Fibroblast of gingiva (primary cell): ENCODE results near the gene PCDH15.

Source experiments
- DNase-seq: peaks from one replicate; pipeline ENCODE4 v3.0.0-alpha.2; 2011; ENCODE audit warnings: low read depth

PCDH15 gene

DNA sequence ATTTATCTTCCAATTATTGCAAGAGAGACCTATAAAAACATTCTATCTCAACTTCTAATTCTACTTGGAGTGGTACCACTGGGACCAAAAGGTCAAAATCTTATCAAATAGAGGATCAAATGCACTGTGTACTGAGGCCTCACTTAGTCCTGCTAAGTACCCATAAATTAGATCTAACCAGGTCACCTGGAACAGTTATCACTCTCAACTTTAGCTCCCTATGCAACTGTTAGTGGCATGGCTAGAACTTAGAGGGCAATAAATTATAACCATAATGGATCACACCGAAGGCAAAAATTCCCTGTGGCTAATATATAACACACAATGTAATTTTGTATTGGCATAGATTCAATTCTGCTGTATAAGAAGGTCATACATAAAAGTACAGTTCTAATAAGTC, 428.9 kb downstream of the PCDH15 start:
- DNase-seq = no peak

DNA sequence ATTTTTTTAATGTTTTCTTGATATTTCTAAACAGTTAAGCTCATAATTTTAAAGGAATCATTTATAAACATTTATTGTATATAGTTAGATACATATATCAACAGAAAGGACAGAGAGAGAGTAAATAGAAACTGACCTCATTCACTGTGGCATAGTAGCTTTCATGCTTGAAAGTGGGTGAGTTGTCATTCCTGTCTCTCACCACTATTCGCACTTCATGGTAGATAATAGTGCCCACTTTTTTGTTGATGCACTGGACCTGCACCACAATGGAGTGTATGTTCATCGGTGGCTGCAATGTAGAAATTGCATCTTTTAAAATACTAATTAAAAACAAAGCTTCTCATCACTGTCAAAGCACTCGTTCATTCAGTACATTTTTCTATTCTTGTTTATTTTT, 432.0 kb downstream of the PCDH15 start:
- DNase-seq = no peak

DNA sequence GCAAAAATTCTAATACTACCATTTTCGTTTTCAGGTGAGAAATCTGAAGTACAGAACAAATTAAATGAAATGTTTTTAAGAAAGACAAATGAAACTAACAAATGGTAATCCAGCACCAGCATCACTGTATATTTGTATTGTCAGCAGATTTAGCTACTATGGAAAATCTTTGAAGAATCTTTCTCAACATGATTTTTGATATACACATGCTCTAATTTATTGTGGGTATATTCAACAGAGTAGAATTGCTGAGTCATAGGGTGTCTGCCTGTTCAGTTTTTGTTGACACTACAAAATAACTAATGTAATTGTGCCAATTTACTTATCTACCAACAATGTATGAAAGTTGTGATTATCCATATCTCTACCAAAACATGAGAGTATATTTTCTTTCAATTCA, 437.6 kb downstream of the PCDH15 start:
- no peak for DNase-seq

DNA sequence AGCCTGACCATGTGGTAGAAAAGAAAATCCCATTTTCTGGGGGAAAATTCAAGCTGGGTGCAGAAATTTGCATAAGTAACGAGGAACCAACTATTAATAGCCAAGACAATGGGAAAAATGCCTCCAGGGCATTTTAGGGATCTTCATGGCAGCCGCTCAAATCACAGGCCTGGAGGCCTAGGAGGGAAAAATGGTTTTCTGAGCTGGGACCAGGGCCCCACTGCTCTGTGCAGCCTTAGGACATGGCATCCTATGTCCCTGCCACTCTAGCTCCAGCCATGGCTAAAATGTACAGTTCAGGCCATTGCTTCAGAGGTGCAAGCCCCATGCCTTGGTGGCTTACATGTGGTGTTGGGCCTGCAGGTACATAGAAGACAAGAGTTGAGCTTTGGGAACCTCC, 459.0 kb downstream of the PCDH15 start:
- DNase-seq = no peak

DNA sequence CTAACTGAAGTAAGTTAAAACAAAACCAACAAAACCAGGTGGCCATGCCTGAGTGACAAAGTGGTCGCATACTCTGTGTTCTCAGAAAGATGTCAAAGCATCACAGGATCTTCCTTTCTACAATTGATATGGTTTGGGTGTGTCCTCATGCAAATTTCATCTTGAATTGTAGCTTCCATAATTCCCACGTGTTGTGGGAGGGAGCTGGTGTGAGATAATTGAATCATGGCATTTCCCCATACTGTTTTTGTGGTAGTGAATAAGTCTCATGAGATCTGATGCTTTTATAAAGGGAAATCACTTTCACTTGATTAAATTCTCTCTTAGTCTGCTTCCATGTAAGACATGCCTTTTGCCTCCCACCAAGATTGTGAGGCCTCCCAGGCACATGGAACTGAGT, 465.7 kb downstream of the PCDH15 start:
- no peak for DNase-seq

DNA sequence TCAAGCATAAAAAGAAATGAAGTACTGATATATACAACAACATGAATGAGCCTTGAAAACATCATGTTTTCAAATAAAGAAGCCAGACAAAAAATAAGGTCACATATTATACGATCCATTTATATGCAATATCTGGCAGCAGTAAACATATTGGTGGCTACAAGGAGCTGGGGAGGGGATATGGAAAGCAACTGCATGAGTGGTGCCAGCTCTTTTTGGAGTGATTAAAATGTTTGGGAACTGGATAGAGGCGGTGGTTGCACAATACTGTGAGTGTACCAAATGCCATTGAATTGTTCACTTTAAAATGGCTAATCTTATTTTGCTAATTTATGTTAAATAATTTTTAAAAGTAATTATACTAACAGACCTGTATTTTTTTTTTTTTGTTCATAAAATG, 481.7 kb downstream of the PCDH15 start:
- no peak for DNase-seq

DNA sequence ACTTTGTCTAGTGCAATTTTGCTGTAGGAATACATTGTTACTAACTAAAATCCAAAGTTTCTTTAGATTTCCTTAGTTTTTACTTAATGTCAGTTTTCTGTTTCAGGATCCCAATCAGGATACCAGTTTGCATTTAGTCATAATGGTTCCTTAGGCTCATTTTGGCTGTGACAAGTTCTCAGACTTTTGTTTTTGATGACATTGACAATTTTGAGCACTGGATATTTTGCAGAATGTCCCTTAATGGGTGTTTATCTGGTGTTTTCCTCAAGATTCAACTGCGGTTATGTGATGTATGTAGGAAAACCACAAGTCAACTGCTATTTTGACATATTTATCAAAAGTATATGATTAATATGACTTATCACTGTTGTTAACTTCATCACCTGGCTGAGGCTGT, 482.6 kb downstream of the PCDH15 start:
- DNase-seq = no peak

DNA sequence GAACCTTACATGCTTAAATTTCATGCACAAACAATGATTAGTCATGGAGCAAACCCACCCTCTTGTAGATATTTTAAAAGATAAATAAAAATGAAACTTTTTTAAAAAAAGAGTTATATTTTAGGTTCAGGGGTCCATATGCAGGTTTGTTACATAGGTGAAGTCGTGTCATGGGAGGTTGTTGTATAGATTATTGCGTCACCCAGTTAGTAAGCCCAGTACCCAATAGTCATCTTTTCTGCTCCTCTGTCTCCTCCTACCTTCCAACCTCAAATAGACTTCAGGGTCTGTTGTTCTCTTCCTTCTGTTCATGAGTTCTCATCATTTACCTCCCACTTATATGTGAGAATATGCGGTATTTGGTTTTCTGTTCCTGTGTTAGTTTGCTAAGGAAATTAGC, 486.6 kb downstream of the PCDH15 start:
- no peak for DNase-seq

DNA sequence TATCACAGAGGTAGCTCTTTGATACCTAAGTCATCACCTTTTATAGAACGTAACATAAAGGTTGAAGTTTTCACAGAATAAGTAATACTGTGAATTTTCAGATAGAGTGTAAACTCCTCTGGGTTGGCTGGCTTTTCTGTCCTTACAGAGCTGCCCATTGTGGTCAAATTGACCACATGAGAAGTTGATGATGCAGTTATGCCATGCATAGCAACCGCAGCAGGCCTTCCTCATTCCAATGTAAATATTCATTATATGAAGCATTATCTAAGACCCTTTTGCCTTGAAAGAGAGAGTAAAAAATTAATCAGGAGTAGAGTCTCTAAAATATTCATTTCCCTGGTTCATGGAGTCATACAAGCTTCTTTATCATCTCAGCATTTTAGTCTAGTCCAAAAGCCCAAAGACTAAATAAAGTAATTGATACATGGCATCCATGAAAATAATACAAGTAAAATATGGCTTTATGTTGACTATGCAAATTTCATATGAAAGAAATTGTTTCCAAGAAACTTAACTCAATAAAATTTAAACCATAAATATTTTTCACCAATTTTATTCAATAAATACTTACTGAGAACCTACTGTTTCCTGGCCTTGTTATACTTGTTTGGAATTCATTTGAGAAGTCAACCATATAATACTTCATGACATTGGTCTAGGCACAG, 516.4 kb downstream of the PCDH15 start:
- DNase-seq = no peak

DNA sequence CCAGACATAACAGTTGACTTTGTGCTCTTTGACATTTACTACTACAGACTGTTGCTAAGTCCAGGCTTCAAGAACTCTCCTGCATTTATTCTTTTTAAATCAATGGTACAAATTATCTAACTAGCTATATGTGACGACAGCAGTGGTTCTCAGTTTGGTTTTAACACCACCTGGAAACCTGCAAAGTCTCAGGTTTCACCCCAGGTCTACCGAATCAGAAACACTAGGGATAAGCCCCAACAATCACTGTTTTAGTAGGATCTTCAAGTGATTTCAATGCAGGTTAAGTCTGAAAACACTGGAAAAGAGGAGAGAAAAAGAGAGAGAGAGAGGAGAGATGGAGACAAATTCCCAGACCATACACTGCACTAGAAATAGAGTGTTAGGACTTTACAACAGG, 519.0 kb downstream of the PCDH15 start:
- DNase-seq = no peak

DNA sequence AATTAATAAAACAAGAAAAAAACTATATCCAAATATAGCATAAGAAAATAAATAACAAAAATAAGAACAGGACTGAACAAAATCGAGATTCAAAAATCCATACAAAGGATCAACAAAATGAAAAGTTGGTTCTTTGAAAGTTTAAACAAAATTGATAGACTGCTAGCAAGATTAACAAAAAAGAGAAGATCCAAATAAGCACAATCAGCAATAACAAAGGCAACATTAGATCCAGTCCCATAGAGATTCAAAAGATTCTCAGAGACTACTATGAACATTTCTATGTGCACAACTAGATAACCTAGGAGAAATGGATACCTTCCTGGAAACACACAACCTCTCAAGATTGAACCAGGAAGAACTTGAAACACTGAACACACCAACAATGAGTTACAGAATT, 534.6 kb downstream of the PCDH15 start:
- no peak for DNase-seq

DNA sequence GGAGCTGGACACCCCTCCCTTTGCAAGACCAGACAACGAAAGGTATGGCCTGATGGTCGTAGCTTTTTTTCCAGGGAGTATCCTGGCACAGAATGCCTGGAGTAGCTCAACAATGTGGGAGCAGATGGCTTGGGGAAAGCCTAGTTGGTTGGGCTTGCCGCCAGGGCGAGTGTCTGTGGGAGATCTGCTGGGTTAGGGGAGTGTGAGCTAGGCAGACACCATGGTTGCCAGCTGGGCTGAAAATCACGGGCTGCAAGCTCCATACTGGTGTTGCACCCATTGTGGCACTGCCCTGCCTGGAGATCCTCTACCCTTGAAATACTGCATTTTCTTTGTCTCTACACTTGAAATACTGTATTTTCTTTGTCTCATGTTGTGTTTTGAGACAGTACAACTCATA, 538.3 kb downstream of the PCDH15 start:
- no peak for DNase-seq

DNA sequence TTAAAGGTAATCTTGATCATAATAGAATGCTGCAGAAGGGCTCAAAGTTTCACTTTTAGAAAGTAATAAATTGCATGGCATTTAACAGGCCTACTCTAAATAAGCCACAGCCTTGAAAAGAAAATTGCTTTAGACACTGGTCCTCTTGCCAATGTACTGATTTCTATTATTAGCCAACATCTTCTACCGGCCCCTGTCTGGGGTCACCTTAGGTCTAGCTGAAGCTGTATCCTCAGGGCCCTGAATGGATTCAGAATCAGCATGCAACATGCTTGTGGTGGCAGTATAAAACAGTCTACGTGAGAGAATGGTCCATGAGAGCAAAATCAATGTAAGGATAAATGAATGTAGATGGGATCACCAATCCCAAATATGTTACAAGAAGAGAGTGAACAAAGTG, 541.9 kb downstream of the PCDH15 start:
- DNase-seq = no peak

DNA sequence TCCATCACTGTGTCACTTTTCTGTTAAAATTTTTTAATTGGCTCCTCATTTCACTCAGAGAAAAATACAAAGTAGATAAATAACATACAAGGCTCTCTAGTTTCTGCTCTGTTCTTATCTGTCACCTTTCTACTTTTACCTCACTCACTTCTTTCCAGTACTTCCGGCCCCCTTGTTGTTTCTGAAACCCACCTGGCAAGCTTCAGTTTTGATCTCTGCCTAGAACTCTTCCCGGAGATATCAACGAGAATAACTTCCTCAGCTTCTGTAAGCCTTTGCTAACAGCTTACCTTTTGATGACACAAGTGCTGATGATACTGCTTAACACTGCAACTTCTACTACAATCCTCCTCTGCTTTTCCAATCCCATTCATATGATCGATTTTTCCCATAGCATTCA, 566.2 kb downstream of the PCDH15 start:
- no peak for DNase-seq

DNA sequence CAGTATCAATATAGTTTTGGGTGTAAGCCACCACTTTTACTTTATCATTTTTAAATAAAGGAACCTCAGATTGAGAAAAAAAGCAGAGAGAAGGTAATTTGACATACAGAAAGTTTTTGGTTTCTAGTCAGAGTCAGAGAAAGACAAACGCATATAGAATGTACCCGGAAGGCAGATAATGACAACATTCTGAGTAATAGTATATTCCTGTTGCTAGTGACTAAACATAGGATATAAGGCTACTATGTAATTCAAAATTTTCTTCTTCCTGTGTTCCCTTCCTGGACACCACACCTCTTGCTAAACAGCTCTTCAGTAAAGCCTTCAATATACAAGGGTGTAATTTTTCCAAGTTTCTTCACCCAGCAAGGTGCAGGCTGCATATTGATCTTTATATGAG, 597.6 kb downstream of the PCDH15 start:
- no peak for DNase-seq

DNA sequence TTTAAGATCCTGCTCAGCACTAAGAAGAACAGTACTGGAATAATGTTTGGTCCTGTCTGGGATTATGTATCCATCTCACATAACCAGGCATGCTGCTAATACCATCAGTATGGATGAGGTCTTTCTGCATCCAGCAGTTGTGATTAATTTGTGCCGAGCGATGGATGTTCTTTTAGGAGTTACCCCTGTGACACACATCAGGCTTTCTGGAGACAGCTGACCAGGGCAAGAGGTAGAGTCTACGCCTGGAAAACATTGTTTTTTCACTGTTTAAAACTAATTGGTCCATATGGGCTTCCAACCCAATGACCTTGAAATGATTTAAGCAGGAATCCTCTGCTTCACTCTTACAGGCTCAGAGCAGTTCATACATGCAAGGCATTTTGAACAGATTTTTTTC, 603.0 kb downstream of the PCDH15 start:
- no peak for DNase-seq

DNA sequence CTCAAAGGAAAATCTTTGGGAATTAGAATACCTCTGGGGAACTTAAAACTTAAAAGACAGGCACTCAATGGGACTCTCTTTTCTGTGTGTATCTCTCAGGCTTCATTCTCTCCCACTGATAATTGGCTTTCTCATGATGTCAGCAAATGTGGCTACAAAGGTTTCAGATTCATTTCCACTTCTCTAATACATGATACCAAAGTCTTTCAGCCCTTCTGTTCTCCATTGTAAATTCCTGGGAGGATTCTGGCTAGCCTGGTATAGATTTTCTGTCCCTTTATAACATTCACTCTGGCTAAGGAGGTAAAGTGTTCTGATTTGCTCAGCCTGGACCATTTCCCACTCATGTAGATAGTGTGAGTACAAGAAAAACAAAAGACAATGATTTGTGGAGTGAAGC, 606.2 kb downstream of the PCDH15 start:
- no peak for DNase-seq

DNA sequence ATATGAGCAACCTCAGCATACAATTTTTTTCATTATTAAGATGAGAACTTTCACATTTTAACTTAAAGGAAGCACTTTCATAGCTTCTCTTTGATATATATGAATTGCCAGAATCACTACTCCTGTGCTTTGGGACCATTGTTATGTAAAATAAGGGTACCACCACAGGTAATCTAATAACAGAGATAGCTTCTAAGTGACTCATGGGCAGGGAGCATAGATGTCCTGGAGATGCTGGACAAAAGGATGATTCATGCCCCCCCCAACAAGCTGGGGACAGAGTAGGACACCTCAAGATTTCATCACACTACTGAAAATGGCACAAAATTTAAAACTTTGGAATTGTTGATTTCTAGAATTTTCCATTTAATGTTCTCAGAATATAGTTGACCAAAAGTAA, 641.1 kb downstream of the PCDH15 start:
- no peak for DNase-seq

DNA sequence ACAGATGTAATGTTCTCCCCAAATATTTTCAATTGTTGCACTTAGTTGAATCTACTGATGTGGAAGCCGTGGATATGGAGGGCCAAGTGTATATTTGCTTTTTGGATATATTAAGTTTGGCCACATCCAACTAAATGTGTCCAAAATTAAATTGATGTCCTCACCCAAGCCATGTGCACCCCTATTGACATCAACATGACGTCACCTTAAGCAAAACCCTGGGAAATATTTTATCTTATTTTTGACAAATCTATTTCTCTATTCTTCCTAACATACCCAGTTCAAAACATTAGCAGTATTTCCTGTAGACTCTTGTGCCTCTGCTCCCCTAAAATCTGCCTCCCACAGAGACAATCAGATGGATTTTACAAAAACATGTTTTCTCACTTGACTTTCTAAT, 652.5 kb downstream of the PCDH15 start:
- no peak for DNase-seq

DNA sequence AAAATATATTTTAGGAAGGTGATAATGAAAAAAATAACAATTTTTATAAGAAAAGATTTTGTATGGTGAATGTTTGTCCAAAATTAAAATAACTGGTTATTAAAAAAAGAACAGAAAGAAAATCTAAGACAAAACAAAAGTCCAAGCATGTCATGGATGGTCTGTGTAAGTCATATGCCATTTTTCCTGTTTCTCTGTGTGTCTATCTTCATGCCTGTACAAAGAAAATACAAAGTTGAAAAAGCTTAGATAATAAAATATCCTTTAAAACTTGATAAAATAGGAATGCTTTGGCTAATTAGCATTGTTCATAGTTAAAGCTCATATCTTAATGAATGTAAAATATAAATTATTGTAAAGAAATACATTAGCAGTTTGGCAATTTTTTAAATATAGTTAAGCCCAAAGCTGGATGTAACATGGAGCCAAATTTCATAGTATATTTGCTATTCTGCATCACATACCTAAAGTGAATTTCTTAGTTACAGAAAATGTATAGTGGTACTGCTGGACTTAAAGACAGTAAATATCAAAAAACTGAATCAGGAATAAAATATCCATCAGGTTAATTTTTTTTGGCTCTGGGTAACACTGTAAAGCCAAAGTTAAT, 661.1 kb downstream of the PCDH15 start:
- no peak for DNase-seq

DNA sequence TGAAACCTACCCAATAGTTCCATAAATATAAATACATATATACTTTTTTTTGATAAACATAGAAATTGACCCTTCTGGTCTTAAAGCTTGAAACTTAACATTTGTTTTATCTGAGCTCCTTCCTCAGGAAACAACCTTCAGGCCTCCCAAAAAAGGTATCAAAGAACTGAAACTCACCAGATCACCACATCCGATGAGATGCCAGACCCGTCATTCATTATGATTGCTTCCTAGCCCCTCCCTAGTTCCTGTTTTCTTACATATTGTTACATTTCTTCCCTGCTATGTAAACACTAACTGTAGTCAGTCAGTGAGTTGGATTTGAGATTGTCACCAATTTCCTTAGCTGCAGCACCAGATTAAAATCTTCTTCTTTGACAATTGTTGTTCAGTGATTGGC, 663.6 kb downstream of the PCDH15 start:
- DNase-seq = no peak

DNA sequence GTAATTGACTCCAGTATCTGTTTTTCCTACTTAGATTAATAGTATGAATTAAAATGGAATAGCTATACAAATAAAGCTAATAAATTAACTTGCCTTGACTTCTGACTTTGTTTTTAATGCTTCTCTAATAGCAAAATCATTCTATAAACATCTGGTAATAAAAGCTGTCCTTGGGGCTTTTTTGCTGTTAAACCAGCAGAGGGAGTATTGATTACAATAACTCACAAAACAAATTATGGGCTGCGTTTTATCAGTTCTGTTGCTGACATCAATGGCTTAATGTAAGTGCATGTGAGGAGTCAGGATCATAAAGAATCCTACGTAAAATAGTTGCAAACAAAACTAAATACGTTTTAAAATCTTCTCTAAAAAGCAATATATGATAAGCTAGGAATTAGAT, 667.8 kb downstream of the PCDH15 start:
- no peak for DNase-seq

DNA sequence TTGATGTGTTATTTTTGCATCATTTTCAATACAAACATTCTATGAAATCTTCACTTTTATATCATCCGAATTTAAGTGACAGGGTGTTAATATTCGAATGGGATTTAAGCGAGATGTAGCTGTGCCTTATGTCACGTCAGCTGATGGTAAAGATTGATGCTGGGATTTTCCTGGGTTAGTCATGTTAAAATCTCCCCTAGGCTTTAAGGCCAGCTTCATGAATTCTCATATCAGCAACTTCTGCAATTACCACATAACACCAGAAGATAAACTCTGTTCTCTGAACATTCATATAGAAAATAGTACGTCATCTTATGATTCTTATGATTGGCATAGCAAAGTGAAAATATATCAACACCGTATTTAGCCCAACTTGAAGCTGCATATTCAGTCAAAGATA, 669.2 kb downstream of the PCDH15 start:
- DNase-seq = no peak

DNA sequence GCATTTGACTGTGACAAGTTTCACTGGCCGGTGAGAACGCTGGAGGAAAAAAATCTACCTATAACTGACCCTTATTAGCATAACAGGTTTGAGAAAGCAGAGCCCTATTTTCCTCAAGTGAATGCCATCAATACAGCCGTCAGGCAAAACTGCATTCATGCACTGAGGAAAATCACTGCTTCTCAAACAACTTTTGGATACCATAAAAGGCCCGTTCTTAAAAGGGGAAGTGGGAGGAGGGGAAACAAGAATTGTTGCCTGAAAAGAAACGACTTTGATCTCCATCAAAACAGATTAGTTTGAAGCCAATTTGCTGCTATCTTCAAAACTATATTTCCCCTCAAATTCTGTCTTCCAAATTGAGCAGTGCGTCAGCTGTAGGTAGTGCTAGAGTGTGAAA, 670.6 kb downstream of the PCDH15 start:
- DNase-seq = no peak
